AML-193 (cell line): Measurements from ENCODE around the gene IL6.
"Not testable (repeated sequence)": the region's sequence is repeated elsewhere in the genome, so short reads cannot be mapped to it uniquely, and the experiment has no call there.

ENCODE experiments used
- DNase-seq, 2 experiments: peaks; one replicate each; lab custom pipeline; 2025; lab: John Stamatoyannopoulos, UW

Gene IL6

GRCh38 chr7:22726907-22727713 lies at the start of gene IL6:
TSS of gene IL6 (plus strand) at chr7:22727200. CDS start at chr7:22727263, 63 bp downstream.
- DNase-seq: peak in 1 of 2 experiments; percentile 38

- not testable (repeated sequence) for DNase-seq
Observed at GRCh38 chr7:22677263-22677662, 49.7 kb upstream of the IL6 start.

GRCh38 chr7:22677680-22678079 lies 49.3 kb upstream of the IL6 start:
- DNase-seq: peak; percentile 17 to 24

- no peak for DNase-seq
Observed at GRCh38 chr7:22680482-22680911, 46.5 kb upstream of the IL6 start.

GRCh38 chr7:22681312-22681711 lies 45.7 kb upstream of the IL6 start:
- DNase-seq: no peak

GRCh38 chr7:22681852-22682657 lies 44.9 kb upstream of the IL6 start:
- no peak for DNase-seq

- no peak for DNase-seq
Observed at GRCh38 chr7:22683379-22683778, 43.6 kb upstream of the IL6 start.

GRCh38 chr7:22686620-22687019 lies 40.4 kb upstream of the IL6 start:
- no peak for DNase-seq

- no peak for DNase-seq
Observed at GRCh38 chr7:22688084-22688483, 38.9 kb upstream of the IL6 start.

- not testable (repeated sequence) for DNase-seq
Observed at GRCh38 chr7:22688934-22689333, 38.1 kb upstream of the IL6 start.

GRCh38 chr7:22694597-22695207 lies 32.3 kb upstream of the IL6 start:
- no peak for DNase-seq

GRCh38 chr7:22695476-22696132 lies 31.4 kb upstream of the IL6 start:
- DNase-seq: no peak

GRCh38 chr7:22696541-22697228 lies 30.3 kb upstream of the IL6 start:
- no peak for DNase-seq

- no peak for DNase-seq
Observed at GRCh38 chr7:22697322-22697859, 29.6 kb upstream of the IL6 start.

GRCh38 chr7:22697876-22698606 lies 29.0 kb upstream of the IL6 start:
- peak; percentile 11 to 23 for DNase-seq

- no peak for DNase-seq
Observed at GRCh38 chr7:22698767-22699166, 28.2 kb upstream of the IL6 start.

GRCh38 chr7:22700559-22701002 lies 26.4 kb upstream of the IL6 start:
- DNase-seq: peak; percentile 19 to 41

GRCh38 chr7:22702516-22702915 lies 24.5 kb upstream of the IL6 start:
- DNase-seq: no peak

GRCh38 chr7:22703107-22703855 lies 23.7 kb upstream of the IL6 start:
- not testable (repeated sequence) for DNase-seq
